Measurements from ENCODE around the gene RAB25.

GRCh38 chr1:156090138-156090839 is 29.3 kb downstream of the RAB25 start:
- TF ChIP-seq, protein P1, sequence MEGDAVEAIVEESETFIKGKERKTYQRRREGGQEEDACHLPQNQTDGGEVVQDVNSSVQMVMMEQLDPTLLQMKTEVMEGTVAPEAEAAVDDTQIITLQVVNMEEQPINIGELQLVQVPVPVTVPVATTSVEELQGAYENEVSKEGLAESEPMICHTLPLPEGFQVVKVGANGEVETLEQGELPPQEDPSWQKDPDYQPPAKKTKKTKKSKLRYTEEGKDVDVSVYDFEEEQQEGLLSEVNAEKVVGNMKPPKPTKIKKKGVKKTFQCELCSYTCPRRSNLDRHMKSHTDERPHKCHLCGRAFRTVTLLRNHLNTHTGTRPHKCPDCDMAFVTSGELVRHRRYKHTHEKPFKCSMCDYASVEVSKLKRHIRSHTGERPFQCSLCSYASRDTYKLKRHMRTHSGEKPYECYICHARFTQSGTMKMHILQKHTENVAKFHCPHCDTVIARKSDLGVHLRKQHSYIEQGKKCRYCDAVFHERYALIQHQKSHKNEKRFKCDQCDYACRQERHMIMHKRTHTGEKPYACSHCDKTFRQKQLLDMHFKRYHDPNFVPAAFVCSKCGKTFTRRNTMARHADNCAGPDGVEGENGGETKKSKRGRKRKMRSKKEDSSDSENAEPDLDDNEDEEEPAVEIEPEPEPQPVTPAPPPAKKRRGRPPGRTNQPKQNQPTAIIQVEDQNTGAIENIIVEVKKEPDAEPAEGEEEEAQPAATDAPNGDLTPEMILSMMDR (IDR thresholded peaks at IDR 0.05): no peak
- TF ChIP-seq POLR2A (IDR thresholded peaks at IDR 0.05): no peak

All from uterus (tissue), 2 donors.